GM21529 (cell line): Measurements from ENCODE around the gene HYAL3.

Experiments used
- ATAC-seq: cut with Tn5 transposase; IDR thresholded peaks from one replicate; pipeline ENCODE4 v1.9.1; 2021; ENCODE audit not compliant: unreplicated experiment

Gene HYAL3

GRCh38 chr3:50330330-50330729, 31.1 kb upstream of the HYAL3 start:
- no peak for ATAC-seq

GRCh38 chr3:50327943-50328691, 28.9 kb upstream of the HYAL3 start, which contains the start of gene TUSC2:
TSS of gene TUSC2 (minus strand) at chr3:50328223. CDS start at chr3:50328099, 124 bp downstream.
- peak; percentile 94 for ATAC-seq

- ATAC-seq, result no peak
These were observed 27.9 kb upstream of the HYAL3 start for GRCh38 chr3:50327129-50327528.

- no peak for ATAC-seq
These were observed 27.0 kb upstream of the HYAL3 start for GRCh38 chr3:50326182-50326541.

GRCh38 chr3:50325497-50326181, 26.4 kb upstream of the HYAL3 start:
- ATAC-seq, result no peak

GRCh38 chr3:50325113-50325480, 25.9 kb upstream of the HYAL3 start:
- ATAC-seq, result no peak

GRCh38 chr3:50324351-50325112, 25.3 kb upstream of the HYAL3 start:
- no peak for ATAC-seq

- ATAC-seq, result no peak
These were observed 24.5 kb upstream of the HYAL3 start for GRCh38 chr3:50323614-50324199.

- ATAC-seq, result no peak
These were observed 23.9 kb upstream of the HYAL3 start for GRCh38 chr3:50323092-50323600.

- no peak for ATAC-seq
These were observed 23.3 kb upstream of the HYAL3 start, which contains the start of gene HYAL2 for GRCh38 chr3:50322386-50323091. TSS of gene HYAL2 (minus strand) at chr3:50322745. CDS start at chr3:50320489, 2,256 bp downstream.

GRCh38 chr3:50322115-50322385, 22.8 kb upstream of the HYAL3 start:
- no peak for ATAC-seq

- ATAC-seq, result peak; percentile 77
These were observed 22.3 kb upstream of the HYAL3 start for GRCh38 chr3:50321336-50322114.

- ATAC-seq, result peak; percentile 46
These were observed 21.7 kb upstream of the HYAL3 start for GRCh38 chr3:50320853-50321335.

GRCh38 chr3:50319894-50320625, 20.9 kb upstream of the HYAL3 start:
- no peak for ATAC-seq

GRCh38 chr3:50319181-50319893, 20.1 kb upstream of the HYAL3 start:
- no peak for ATAC-seq

GRCh38 chr3:50318615-50319014, 19.4 kb upstream of the HYAL3 start:
- ATAC-seq, result no peak

GRCh38 chr3:50318163-50318562, 19.0 kb upstream of the HYAL3 start:
- no peak for ATAC-seq

GRCh38 chr3:50317300-50317699, 18.1 kb upstream of the HYAL3 start:
- ATAC-seq, result no peak
